SK-N-MC (cell line): ENCODE results near the gene SLC6A19.

Experiments
- DNase-seq: peaks from one replicate; pipeline ENCODE4 v3.0.0-alpha.2; 2011; ENCODE audit warnings: low read depth, low spot score
- H3K27ac ChIP-seq: fragments of 200-600 bp; sonication (generic); 2 replicates; pipeline ENCODE4 v1.5.1; 2016; ENCODE audit warnings: mixed run types
- H3K36me3 ChIP-seq: fragments of 200-600 bp; sonication (generic); 2 replicates; pipeline ENCODE4 v1.6.1; 2017; ENCODE audit warnings: antibody characterized with exemption, low read length, mixed read lengths; ENCODE audit not compliant: insufficient read depth
- H3K4me3 ChIP-seq: fragments of 200-600 bp; sonication (generic); 2 replicates; pipeline ENCODE4 v1.5.1; 2016
- H3K9ac ChIP-seq: fragments of 200-600 bp; sonication (generic); 2 replicates; pipeline ENCODE4 v1.8.0; 2017; ENCODE audit warnings: mixed run types, mixed read lengths; ENCODE audit not compliant: insufficient read length
- H3K9me3 ChIP-seq: fragments of 200-600 bp; sonication (generic); 2 replicates; pipeline ENCODE4 v1.6.1; 2017; ENCODE audit warnings: low read depth, mild to moderate bottlenecking, antibody characterized with exemption, low read length, moderate library complexity, mixed read lengths
- EZH2 ChIP-seq: fragments of 200-600 bp; sonication (generic); IDR thresholded peaks from one replicate; pipeline ENCODE4 v1.6.1; 2017; ENCODE audit warnings: antibody characterized with exemption
- FOXP2 ChIP-seq: optimal IDR thresholded peaks from 2 replicates; pipeline ENCODE3; 2011; ENCODE audit warnings: mild to moderate bottlenecking, moderate library complexity; ENCODE audit not compliant: insufficient read depth; ENCODE audit errors: extremely low read length, control extremely low read depth
- POLR2AphosphoS5 ChIP-seq: IDR thresholded peaks from 2 replicates; pipeline ENCODE4 v1.6.1; 2012; ENCODE audit warnings: mild to moderate bottlenecking, low read depth, low read length, borderline replicate concordance

SLC6A19 gene

GRCh38 chr5:1182633-1183423 is 18.6 kb upstream of the SLC6A19 start:
- Histone ChIP-seq H3K4me3 (no peak overlapping the region), H3K36me3 (no peaks in the 10 kb centered on the region), H3K27ac (no peak overlapping the region), H3K9ac (no peak overlapping the region), H3K9me3 (no peaks in the 10 kb centered on the region)
- TF ChIP-seq FOXP2 (no peak), EZH2 (no peak), POLR2AphosphoS5 (no peak)
- DNase-seq = no peak

- no peaks in the 10 kb centered on the region for H3K9me3 ChIP-seq
- H3K9ac ChIP-seq = no peak overlapping the region
- no peak overlapping the region for H3K4me3 ChIP-seq
- no peak for DNase-seq
- no peak for TF ChIP-seq FOXP2
- no peak for TF ChIP-seq POLR2AphosphoS5
- no peak for TF ChIP-seq EZH2
- no peaks in the 10 kb centered on the region for H3K36me3 ChIP-seq
- no peak overlapping the region for H3K27ac ChIP-seq
Observed at GRCh38 chr5:1183424-1184162, 17.8 kb upstream of the SLC6A19 start.

DNA sequence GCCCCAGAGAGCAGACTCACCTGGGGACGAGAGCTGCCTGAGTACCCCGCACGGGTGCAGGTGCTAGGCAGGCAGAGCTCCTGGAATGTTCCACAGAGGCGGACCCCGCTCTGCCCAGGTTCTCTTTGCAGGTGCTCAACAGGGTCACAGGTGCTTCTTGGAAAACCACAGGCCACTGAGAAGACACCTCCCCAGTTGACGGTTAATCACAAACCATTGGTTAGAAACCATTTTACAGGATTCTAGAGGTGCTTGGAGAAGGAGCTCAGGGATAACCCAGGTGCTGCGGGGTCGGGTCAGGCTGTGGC is 17.3 kb upstream of the SLC6A19 start:
- no peak overlapping the region for H3K9ac ChIP-seq
- no peak overlapping the region for H3K27ac ChIP-seq
- H3K36me3 ChIP-seq = no peaks in the 10 kb centered on the region
- DNase-seq = no peak
- H3K4me3 ChIP-seq = no peak overlapping the region
- no peaks in the 10 kb centered on the region for H3K9me3 ChIP-seq
- TF ChIP-seq POLR2AphosphoS5 = no peak
- no peak for TF ChIP-seq EZH2
- TF ChIP-seq FOXP2 = no peak

DNA sequence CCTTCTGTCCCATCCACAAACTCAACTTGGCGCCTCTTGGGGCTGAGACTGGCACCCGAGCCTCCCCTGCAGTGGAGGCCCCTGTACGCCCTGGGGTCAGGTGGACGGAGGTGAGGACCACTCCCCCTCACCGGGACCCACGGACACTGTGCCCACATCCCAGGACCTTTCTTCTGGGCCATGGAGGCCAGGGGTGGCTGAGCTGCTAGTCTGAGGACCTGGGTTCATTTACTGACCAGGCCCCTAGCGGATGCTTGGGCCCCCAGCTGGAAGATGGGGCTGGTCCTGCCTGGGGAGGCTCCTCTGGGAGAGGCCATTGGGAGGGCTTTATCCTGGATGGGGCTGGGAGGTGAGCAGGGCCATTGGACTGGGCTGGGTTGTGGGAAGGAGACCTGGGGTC is 16.9 kb upstream of the SLC6A19 start:
- no peak for TF ChIP-seq POLR2AphosphoS5
- TF ChIP-seq EZH2 = no peak
- TF ChIP-seq FOXP2 = no peak
- Histone ChIP-seq H3K9me3 (no peaks in the 10 kb centered on the region), H3K27ac (no peak overlapping the region), H3K4me3 (no peak overlapping the region), H3K9ac (no peak overlapping the region), H3K36me3 (no peaks in the 10 kb centered on the region)
- DNase-seq = no peak

DNA sequence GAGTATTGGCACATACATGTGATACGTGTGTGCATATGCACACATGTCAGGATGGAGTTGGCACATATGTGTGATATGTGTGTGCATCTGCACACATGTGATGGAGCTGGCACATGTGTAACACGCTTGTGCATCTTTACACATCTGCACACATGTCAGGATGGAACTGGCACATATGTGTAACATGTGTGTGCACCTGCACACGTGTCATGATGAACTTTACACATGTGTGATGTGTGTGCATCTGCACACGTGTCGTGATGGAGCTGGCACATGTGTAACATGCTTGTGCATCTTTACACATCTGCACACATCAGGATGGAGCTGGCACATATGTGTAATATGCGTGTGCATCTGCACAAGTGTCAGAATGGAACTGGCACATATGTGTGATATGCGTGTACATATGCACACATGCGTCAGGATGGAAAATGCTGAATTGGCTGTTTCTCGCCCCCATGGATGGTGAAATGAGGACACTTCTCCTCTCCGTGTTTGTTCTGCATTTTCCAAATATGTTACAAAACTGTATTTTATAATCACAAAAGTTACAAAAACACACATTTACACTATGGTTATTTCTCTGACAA is 16.3 kb upstream of the SLC6A19 start:
- H3K36me3 ChIP-seq = no peaks in the 10 kb centered on the region
- H3K9ac ChIP-seq = no peak overlapping the region
- H3K27ac ChIP-seq = no peak overlapping the region
- no peak for DNase-seq
- TF ChIP-seq EZH2 (no peak), POLR2AphosphoS5 (no peak), FOXP2 (no peak)
- no peak overlapping the region for H3K4me3 ChIP-seq
- H3K9me3 ChIP-seq = no peaks in the 10 kb centered on the region

GRCh38 chr5:1185629-1186350 is 15.6 kb upstream of the SLC6A19 start:
- no peak for TF ChIP-seq EZH2
- TF ChIP-seq POLR2AphosphoS5 = no peak
- no peak for TF ChIP-seq FOXP2
- Histone ChIP-seq H3K27ac (no peak overlapping the region), H3K9ac (no peak overlapping the region), H3K4me3 (no peak overlapping the region), H3K9me3 (no peaks in the 10 kb centered on the region), H3K36me3 (no peaks in the 10 kb centered on the region)
- no peak for DNase-seq

- Histone ChIP-seq H3K4me3 (no peak overlapping the region), H3K27ac (no peak overlapping the region), H3K9ac (no peak overlapping the region), H3K9me3 (no peaks in the 10 kb centered on the region), H3K36me3 (no peaks in the 10 kb centered on the region)
- TF ChIP-seq EZH2 = no peak
- no peak for TF ChIP-seq POLR2AphosphoS5
- TF ChIP-seq FOXP2 = no peak
- DNase-seq = no peak
Observed at GRCh38 chr5:1186351-1187233, 14.8 kb upstream of the SLC6A19 start.
